ENCODE results near the gene TMEM231. TPM values are rescaled to one million over a fixed set of nuclear protein-coding genes. Genes with fewer than 3 reads are reported as not detected.

Gene TMEM231
- total RNA-seq, 5 donors from 2014 or later (not counting 1 experiment from before 2014, with no cell fraction given) = 1.5 to 3.0 (median 2.1) TPM

DNA sequence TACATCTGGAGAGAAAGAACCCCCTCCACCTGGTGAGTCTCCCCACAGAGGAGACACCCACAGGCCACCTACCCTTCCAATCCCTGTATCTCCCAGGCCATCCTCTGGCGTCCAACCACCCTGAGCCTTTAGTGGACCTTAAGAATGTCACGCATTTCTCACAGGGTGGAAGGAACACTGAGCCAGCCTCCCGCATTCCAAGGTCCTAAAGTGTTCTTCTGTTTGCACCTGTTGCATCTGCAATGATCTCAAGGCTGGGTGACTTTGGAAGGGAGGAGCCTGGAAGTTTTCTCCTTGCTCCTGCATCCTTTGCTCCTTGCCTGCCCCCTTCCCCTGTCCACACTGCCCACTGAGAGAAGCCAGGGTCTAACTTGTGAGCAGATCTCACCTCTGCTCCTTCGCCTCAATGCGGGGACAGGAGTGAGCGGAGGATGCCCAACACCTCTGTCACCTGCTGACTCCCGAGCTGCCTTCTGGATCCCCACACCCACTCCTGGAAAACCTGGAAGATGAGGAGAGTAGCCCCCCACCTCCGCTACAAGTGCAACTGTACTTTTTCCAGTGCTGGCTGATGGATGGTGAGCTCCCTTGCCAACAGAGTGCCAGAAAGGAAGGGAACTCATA lies 23.8 kb downstream of the TMEM231 start:
- no peak overlapping the region for H3K27ac Mint-ChIP-seq
- CTCF ChIA-PET = interaction anchor here in 1 of 2 donors (0.6 kb wide), 1 partner anchor 131 kb away, joined by 3 read pairs; no protein-coding TSS in a partner anchor
- ATAC-seq (replicated peaks in 1 of 4) (no peak), DNase-seq (no peak)
- no peaks in the 10 kb centered on the region for H3K36me3 Mint-ChIP-seq
- Histone ChIP-seq H3K4me1 (ENCODE audit: control insufficient read depth in 1 of 2, extremely low read depth in 1 of 2, insufficient read depth in 2 of 2, low read length in 2 of 2) (no peaks in the 10 kb centered on the region), H3K27me3 (replicated peaks in 1 of 2; ENCODE audit: control insufficient read depth in 2 of 2, extremely low read depth in 1 of 2, insufficient read depth in 2 of 2, low read length in 1 of 2) (peaks cover 0 to 6% of the 10 kb centered on the region in 2 experiments), H3K27ac (ENCODE audit: low read length) (no peak overlapping the region), H3K9me3 (no peaks in the 10 kb centered on the region), H3K4me3 (ENCODE audit: control insufficient read depth in 1 of 2, extremely low read depth in 1 of 2, low read length in 1 of 2) (no peak overlapping the region), H3K36me3 (ENCODE audit: control insufficient read depth in 2 of 2, extremely low read depth in 1 of 2, insufficient read depth in 1 of 2, low read length in 1 of 2) (no peaks in the 10 kb centered on the region)
- no peak overlapping the region for H3K4me3 Mint-ChIP-seq
- H3K9me3 Mint-ChIP-seq = no peaks in the 10 kb centered on the region
- POLR2A ChIA-PET = no interaction called here
- 89% methylated on average over 1 of the region's 8 CpGs for WGBS (ENCODE audit: insufficient coverage)
- H3K27me3 Mint-ChIP-seq = peaks cover 0 to 4% of the 10 kb centered on the region in 2 donors
- H3K4me1 Mint-ChIP-seq = no peaks in the 10 kb centered on the region

DNA sequence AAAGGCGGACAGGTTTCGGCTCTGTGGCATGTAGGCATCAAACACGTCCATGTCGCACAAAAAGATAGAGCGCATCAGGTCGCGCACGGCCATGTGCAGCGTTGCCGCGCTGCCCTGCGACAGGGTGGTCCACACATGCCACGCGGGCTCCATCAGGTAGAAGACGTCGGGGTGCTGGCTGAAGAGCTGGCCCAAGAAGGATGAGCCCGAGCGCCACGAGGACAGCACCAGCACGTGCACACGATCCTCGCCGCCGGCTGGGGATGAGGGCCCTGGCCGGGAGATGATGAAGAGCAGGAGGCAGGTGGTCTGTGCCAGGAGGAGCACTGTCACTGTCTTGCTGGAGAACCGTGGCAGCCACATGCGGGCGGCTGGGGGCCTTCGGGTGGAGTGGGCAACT lies 26.1 kb downstream of the TMEM231 start:
- no peaks in the 10 kb centered on the region for H3K4me1 ChIP-seq (ENCODE audit: control insufficient read depth in 1 of 2, extremely low read depth in 1 of 2, insufficient read depth in 2 of 2, low read length in 2 of 2)
- POLR2A ChIA-PET = no interaction called here
- H3K27me3 Mint-ChIP-seq = peaks cover 0 to 4% of the 10 kb centered on the region in 2 donors
- no peak overlapping the region for H3K27ac Mint-ChIP-seq
- peaks cover 0 to 6% of the 10 kb centered on the region in 2 experiments for H3K27me3 ChIP-seq (replicated peaks in 1 of 2; ENCODE audit: control insufficient read depth in 2 of 2, extremely low read depth in 1 of 2, insufficient read depth in 2 of 2, low read length in 1 of 2)
- no peak overlapping the region for H3K4me3 ChIP-seq (ENCODE audit: control insufficient read depth in 1 of 2, extremely low read depth in 1 of 2, low read length in 1 of 2)
- no peaks in the 10 kb centered on the region for H3K9me3 Mint-ChIP-seq
- no peak for ATAC-seq (replicated peaks in 1 of 4)
- H3K36me3 ChIP-seq (ENCODE audit: control insufficient read depth in 2 of 2, extremely low read depth in 1 of 2, insufficient read depth in 1 of 2, low read length in 1 of 2) = no peaks in the 10 kb centered on the region
- WGBS (ENCODE audit: insufficient coverage) = 98% methylated on average over 26 of the region's 29 CpGs
- no peak for DNase-seq
- CTCF ChIA-PET = no interaction called here
- no peaks in the 10 kb centered on the region for H3K4me1 Mint-ChIP-seq
- no peaks in the 10 kb centered on the region for H3K9me3 ChIP-seq
- no peak overlapping the region for H3K27ac ChIP-seq (ENCODE audit: low read length)
- no peaks in the 10 kb centered on the region for H3K36me3 Mint-ChIP-seq
- H3K4me3 Mint-ChIP-seq = no peak overlapping the region

DNA sequence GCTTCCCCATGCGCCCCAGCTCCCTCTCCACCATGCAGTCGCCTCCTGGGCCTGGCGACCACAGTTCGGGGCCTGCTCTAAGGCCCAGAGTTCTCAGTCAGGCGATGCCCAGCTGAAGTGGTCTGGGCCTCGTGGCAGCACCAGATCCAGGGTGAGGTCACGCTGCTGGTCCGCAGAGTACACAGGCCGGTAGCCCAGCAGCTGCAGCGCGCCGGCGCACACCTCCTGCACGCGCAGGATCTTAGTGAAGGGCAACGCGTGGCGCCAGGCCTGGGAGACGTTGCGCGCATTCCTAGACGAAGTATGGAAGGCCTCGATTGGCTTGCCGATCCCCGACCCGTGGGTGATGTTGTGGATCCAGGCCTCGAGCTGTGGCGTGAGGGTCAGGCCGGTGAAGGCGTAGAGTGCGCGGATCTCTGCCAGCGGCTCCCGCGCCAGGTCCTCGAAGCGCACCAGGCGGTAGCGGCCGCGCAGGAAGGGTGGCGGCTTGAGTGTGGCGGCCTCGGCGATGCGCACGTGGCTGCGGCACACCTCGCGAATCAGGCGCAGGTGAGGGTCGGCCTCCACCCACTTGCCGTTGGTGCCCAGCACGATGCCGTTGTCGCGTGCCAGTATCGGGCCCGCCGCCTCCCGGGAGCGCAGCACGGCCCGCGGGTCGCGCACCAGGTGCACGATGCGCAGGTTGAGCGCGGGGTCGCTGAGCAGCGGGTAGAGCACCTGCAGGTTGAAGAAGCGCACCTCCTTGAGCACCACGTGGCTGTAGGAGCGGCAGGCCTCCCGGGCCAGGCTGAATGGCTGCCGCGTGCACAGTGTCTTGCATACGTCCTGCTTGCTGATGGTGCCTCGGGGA lies 26.8 kb downstream of the TMEM231 start:
- H3K4me3 Mint-ChIP-seq = no peak overlapping the region
- CTCF ChIA-PET = no interaction called here

DNA sequence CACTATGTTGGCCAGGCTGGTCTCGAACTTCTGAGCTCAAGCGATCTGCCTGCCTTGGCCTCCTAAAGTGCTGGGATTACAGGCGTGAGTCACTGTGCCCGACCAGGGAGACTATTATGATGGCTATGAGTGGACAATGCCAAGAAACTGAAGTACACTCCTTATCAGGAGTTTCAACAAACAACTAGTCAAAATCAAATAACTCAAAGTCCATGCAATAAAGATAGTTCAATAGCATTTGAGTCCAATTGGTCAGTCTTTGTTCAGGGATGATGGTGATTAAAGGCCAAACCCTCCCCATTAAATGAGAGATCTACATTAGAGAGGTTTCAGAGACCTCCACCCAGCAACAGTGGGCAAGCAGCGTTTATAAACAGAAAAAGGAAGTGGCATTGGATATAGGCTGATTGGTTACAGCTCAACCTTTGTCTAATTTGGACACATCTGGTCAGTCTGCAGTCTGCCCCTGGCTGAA lies 28.2 kb downstream of the TMEM231 start:
- H3K4me1 ChIP-seq (ENCODE audit: control insufficient read depth in 1 of 2, extremely low read depth in 1 of 2, insufficient read depth in 2 of 2, low read length in 2 of 2) = no peaks in the 10 kb centered on the region
- no peak overlapping the region for H3K4me3 ChIP-seq (ENCODE audit: control insufficient read depth in 1 of 2, extremely low read depth in 1 of 2, low read length in 1 of 2)
- H3K27me3 ChIP-seq (replicated peaks in 1 of 2; ENCODE audit: control insufficient read depth in 2 of 2, extremely low read depth in 1 of 2, insufficient read depth in 2 of 2, low read length in 1 of 2) = peaks cover 0 to 6% of the 10 kb centered on the region in 2 experiments
- ChIA-PET POLR2A (no interaction called here), CTCF (no interaction called here)
- Mint-ChIP-seq H3K4me3 (no peak overlapping the region), H3K27me3 (peaks cover 0 to 4% of the 10 kb centered on the region in 2 donors), H3K36me3 (no peaks in the 10 kb centered on the region), H3K27ac (no peak overlapping the region), H3K4me1 (no peaks in the 10 kb centered on the region), H3K9me3 (no peaks in the 10 kb centered on the region)
- no peak for ATAC-seq (replicated peaks in 1 of 4)
- H3K9me3 ChIP-seq = no peaks in the 10 kb centered on the region
- H3K36me3 ChIP-seq (ENCODE audit: control insufficient read depth in 2 of 2, extremely low read depth in 1 of 2, insufficient read depth in 1 of 2, low read length in 1 of 2) = no peaks in the 10 kb centered on the region
- no CpG with 5 or more reads among the region's 5 CpGs for WGBS (ENCODE audit: insufficient coverage)
- no peak for DNase-seq
- no peak overlapping the region for H3K27ac ChIP-seq (ENCODE audit: low read length)

More for the DNA sequence above, 26.8 kb downstream of the TMEM231 start:
- no peak overlapping the region for H3K27ac ChIP-seq (ENCODE audit: low read length)
- no peak overlapping the region for H3K27ac Mint-ChIP-seq
- ATAC-seq (replicated peaks in 1 of 4) (no peak), DNase-seq (no peak)
- H3K4me1 ChIP-seq (ENCODE audit: control insufficient read depth in 1 of 2, extremely low read depth in 1 of 2, insufficient read depth in 2 of 2, low read length in 2 of 2) = no peaks in the 10 kb centered on the region
- no peaks in the 10 kb centered on the region for H3K36me3 ChIP-seq (ENCODE audit: control insufficient read depth in 2 of 2, extremely low read depth in 1 of 2, insufficient read depth in 1 of 2, low read length in 1 of 2)
- H3K27me3 Mint-ChIP-seq = peaks cover 0 to 4% of the 10 kb centered on the region in 2 donors
- H3K4me3 ChIP-seq (ENCODE audit: control insufficient read depth in 1 of 2, extremely low read depth in 1 of 2, low read length in 1 of 2) = no peak overlapping the region
- no peaks in the 10 kb centered on the region for H3K9me3 Mint-ChIP-seq
- H3K36me3 Mint-ChIP-seq = no peaks in the 10 kb centered on the region
- H3K9me3 ChIP-seq = no peaks in the 10 kb centered on the region
- peaks cover 0 to 6% of the 10 kb centered on the region in 2 experiments for H3K27me3 ChIP-seq (replicated peaks in 1 of 2; ENCODE audit: control insufficient read depth in 2 of 2, extremely low read depth in 1 of 2, insufficient read depth in 2 of 2, low read length in 1 of 2)
- POLR2A ChIA-PET = no interaction called here
- no peaks in the 10 kb centered on the region for H3K4me1 Mint-ChIP-seq
- 97% methylated on average over 81 of the region's 81 CpGs for WGBS (ENCODE audit: insufficient coverage)

DNA sequence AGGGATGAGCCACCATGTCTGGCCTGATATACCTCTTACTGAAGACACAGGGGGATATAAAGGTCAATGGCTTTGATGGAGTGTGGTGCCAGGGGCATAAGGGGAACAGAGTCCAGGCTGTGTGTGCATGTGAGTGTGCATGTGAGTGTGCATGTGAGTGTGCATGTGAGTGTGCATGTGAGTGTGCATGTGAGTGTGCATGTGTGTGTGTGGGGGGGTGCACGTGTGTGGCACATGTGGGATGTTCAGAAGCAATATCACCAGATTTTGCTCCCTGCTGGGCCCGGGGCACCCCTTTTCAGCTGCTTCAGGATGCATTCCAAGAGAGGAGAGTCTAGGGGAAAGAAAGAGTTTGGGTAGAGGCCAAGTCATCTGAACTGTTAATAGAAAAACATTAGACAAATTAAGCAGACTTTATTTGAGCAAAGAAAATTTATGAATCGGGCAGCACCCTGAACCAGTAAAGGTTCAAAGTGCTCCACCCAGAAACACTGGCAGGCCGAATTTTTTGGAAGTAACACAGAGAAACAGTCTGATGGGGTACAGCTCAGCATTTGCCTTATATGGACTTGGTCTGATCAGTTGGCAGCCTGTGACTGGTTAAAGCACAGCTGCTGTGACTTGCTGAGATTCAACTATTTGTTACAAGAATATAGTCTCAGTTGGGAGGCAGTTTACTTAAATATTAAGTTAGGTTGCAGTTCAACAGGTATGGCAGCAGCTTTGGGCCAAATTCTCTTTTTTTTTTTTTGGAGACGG lies 29.8 kb downstream of the TMEM231 start:
- no peaks in the 10 kb centered on the region for H3K4me1 Mint-ChIP-seq
- ChIA-PET CTCF (interaction anchor here in 1 of 2 donors (0.6 kb wide), 1 partner anchor 9 kb away, joined by 6 read pairs; no protein-coding TSS in a partner anchor), POLR2A (no interaction called here)
- no peaks in the 10 kb centered on the region for H3K27me3 ChIP-seq (replicated peaks in 1 of 2; ENCODE audit: control insufficient read depth in 2 of 2, extremely low read depth in 1 of 2, insufficient read depth in 2 of 2, low read length in 1 of 2)
- WGBS (ENCODE audit: insufficient coverage) = 90% methylated on average over 4 of the region's 5 CpGs
- H3K4me3 ChIP-seq (ENCODE audit: control insufficient read depth in 1 of 2, extremely low read depth in 1 of 2, low read length in 1 of 2) = no peak overlapping the region
- no peak overlapping the region for H3K27ac Mint-ChIP-seq
- ATAC-seq (replicated peaks in 1 of 4) (no peak), DNase-seq (no peak)
- no peaks in the 10 kb centered on the region for H3K9me3 ChIP-seq
- no peaks in the 10 kb centered on the region for H3K4me1 ChIP-seq (ENCODE audit: control insufficient read depth in 1 of 2, extremely low read depth in 1 of 2, insufficient read depth in 2 of 2, low read length in 2 of 2)
- H3K4me3 Mint-ChIP-seq = no peak overlapping the region
- H3K36me3 Mint-ChIP-seq = no peaks in the 10 kb centered on the region
- H3K27me3 Mint-ChIP-seq = peaks cover 0 to under 1% of the 10 kb centered on the region in 2 donors
- no peaks in the 10 kb centered on the region for H3K9me3 Mint-ChIP-seq
- H3K27ac ChIP-seq (ENCODE audit: low read length) = no peak overlapping the region
- no peaks in the 10 kb centered on the region for H3K36me3 ChIP-seq (ENCODE audit: control insufficient read depth in 2 of 2, extremely low read depth in 1 of 2, insufficient read depth in 1 of 2, low read length in 1 of 2)

DNA sequence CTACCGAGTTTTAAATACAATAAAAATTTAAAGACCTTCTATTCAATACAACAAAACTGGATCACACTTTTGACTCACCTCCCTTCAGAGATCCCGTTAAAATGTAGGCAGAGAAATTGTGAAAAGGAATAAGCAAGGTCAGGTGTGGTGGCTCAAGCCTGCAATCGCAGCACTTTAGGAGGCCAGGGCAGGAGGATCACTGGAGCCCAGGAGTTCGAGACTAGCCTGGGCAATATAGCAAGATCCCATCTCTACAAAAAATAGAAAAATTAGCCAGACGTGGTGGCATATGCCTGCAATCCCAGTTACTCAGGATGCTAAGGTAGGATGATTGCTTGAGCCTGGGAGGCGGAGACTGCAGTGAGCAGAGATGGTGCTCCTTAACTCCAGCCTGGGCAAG lies 36.9 kb downstream of the TMEM231 start:
- Histone ChIP-seq H3K27me3 (replicated peaks in 1 of 2; ENCODE audit: control insufficient read depth in 2 of 2, extremely low read depth in 1 of 2, insufficient read depth in 2 of 2, low read length in 1 of 2) (no peaks in the 10 kb centered on the region), H3K9me3 (no peaks in the 10 kb centered on the region), H3K36me3 (ENCODE audit: control insufficient read depth in 2 of 2, extremely low read depth in 1 of 2, insufficient read depth in 1 of 2, low read length in 1 of 2) (no peaks in the 10 kb centered on the region), H3K4me1 (ENCODE audit: control insufficient read depth in 1 of 2, extremely low read depth in 1 of 2, insufficient read depth in 2 of 2, low read length in 2 of 2) (peaks cover 0 to 14% of the 10 kb centered on the region in 2 experiments), H3K4me3 (ENCODE audit: control insufficient read depth in 1 of 2, extremely low read depth in 1 of 2, low read length in 1 of 2) (no peak overlapping the region), H3K27ac (ENCODE audit: low read length) (no peak overlapping the region)
- DNase-seq (no peak), ATAC-seq (replicated peaks in 1 of 4) (no peak)
- no peaks in the 10 kb centered on the region for H3K9me3 Mint-ChIP-seq
- no peaks in the 10 kb centered on the region for H3K27me3 Mint-ChIP-seq
- H3K36me3 Mint-ChIP-seq = no peaks in the 10 kb centered on the region
- ChIA-PET POLR2A (no interaction called here), CTCF (interaction anchor here in 1 of 2 donors (1.1 kb wide), 1 partner anchor 104 kb away, joined by 5 read pairs; the partner anchor contains the start of gene ADAT1)
- H3K27ac Mint-ChIP-seq = no peak overlapping the region
- WGBS (ENCODE audit: insufficient coverage) = 100% methylated on average over 1 of the region's 6 CpGs
- H3K4me1 Mint-ChIP-seq = peaks cover 11 to 13% (median 12%) of the 10 kb centered on the region in 3 donors
- H3K4me3 Mint-ChIP-seq = no peak overlapping the region
